Bronchial epithelial cell (primary cell): ENCODE data around the gene LRRC4B. TPM values are rescaled to one million over a fixed set of nuclear protein-coding genes. Genes with fewer than 3 reads are reported as not detected.

Experiments used
- DNase-seq: peaks from one replicate; pipeline ENCODE4 v3.0.0-alpha.2; 2010; ENCODE audit warnings: low read depth
- FAIRE-seq: peaks from 2 replicates; lab custom pipeline; 2011; peaks lifted over from hg19 to GRCh38; lab: Jason Lieb, UNC
- H3K27me3 ChIP-seq: 2 replicates; pipeline ENCODE4 v1.5.1; 2011; ENCODE audit warnings: low read length; ENCODE audit not compliant: control insufficient read depth, insufficient read depth
- H3K36me3 ChIP-seq: 2 replicates; pipeline ENCODE4 v1.5.1; 2011; ENCODE audit warnings: low read length; ENCODE audit not compliant: control insufficient read depth, insufficient read depth
- H3K4me3 ChIP-seq: 2 replicates; pipeline ENCODE4 v1.5.1; 2011; ENCODE audit warnings: mild to moderate bottlenecking, low read depth, low read length, control low read depth
- total RNA-seq: library from RNA; depleted of rRNA; stranded (reverse); fragments of >200 nt; gene quantifications from 2 replicates; pipeline ENCODE4 v1.2.1, GENCODE V29; 2014
- TF ChIP-seq, protein P1 (sequence below): IDR thresholded peaks from 2 replicates; pipeline ENCODE4 v1.5.1; 2011; ENCODE audit warnings: mild to moderate bottlenecking, moderate library complexity, low read length, control low read depth, inconsistent platforms; ENCODE audit not compliant: insufficient read depth, severe bottlenecking

Gene LRRC4B
- total RNA-seq, 1 donor from 2014 or later: not detected

DNA sequence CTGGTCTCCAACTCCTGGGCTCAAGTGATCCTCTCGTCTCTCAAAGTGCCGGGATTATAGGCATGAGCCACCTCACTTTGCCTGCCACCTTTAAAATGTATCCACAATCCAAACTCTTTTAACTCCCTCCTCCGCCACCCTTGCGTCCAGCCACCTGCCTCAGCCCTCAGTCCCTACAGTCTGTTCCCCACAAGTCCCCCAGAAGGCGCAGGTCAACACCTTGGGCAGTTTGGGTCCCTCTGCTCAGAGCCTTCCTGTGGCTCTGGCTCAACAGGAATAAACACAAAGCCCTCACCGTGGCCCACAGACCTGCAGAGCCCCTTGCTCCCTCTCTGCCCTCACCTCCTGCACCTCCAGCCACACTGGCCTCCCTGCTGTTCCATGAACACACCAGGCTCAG is 99.4 kb downstream of the LRRC4B start:
- no peak overlapping the region for H3K4me3 ChIP-seq
- TF ChIP-seq, protein P1, sequence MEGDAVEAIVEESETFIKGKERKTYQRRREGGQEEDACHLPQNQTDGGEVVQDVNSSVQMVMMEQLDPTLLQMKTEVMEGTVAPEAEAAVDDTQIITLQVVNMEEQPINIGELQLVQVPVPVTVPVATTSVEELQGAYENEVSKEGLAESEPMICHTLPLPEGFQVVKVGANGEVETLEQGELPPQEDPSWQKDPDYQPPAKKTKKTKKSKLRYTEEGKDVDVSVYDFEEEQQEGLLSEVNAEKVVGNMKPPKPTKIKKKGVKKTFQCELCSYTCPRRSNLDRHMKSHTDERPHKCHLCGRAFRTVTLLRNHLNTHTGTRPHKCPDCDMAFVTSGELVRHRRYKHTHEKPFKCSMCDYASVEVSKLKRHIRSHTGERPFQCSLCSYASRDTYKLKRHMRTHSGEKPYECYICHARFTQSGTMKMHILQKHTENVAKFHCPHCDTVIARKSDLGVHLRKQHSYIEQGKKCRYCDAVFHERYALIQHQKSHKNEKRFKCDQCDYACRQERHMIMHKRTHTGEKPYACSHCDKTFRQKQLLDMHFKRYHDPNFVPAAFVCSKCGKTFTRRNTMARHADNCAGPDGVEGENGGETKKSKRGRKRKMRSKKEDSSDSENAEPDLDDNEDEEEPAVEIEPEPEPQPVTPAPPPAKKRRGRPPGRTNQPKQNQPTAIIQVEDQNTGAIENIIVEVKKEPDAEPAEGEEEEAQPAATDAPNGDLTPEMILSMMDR: no peak
- no peak for FAIRE-seq
- no peaks in the 10 kb centered on the region for H3K36me3 ChIP-seq
- no peak for DNase-seq
- no peaks in the 10 kb centered on the region for H3K27me3 ChIP-seq

DNA sequence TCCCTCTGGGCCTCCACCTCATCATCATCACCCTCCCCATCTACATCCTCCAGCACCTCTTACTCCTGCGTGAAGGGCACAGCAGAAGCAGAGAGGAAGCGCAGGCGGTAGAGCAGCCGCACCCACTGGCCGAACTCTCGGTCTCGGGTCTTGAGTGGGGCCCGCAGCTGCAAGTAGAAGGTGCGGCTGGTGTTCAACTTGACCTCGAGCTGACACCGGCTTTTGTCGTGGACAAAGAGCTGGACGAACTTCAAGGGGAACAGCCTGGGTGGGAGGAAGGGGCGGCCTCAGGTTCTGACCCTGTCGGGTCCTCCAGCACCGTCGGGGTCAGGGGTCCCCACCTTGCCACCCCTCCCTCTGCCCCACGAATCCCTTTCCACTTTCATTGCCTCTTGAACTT is 100.7 kb downstream of the LRRC4B start:
- FAIRE-seq: no peak
- no peak overlapping the region for H3K4me3 ChIP-seq
- TF ChIP-seq, protein P1: no peak
- H3K36me3 ChIP-seq: no peaks in the 10 kb centered on the region
- DNase-seq: no peak
- H3K27me3 ChIP-seq: no peaks in the 10 kb centered on the region

Other genes starting within 250 kb of the LRRC4B start
- gene KCNC3, start 239.1 kb downstream of the LRRC4B start, total RNA-seq: 0.13 TPM in 1 of 2 replicates, not detected in the other
- 0.26 TPM in 2 replicates for gene NAPSA, start 202.8 kb downstream of the LRRC4B start, total RNA-seq
- 44.2 and 71.9 TPM in 2 replicates for gene NR1H2, start 192.0 kb downstream of the LRRC4B start, total RNA-seq
- gene POLD1, start 184.1 kb downstream of the LRRC4B start, total RNA-seq: 22.5 and 28.4 TPM in 2 replicates
- not detected in 2 replicates for gene SPIB, start 149.5 kb downstream of the LRRC4B start, total RNA-seq
- not detected in 2 replicates for gene MYBPC2, start 135.5 kb downstream of the LRRC4B start, total RNA-seq
- 24.7 and 37.1 TPM in 2 replicates for gene EMC10, start 91.9 kb downstream of the LRRC4B start, total RNA-seq
- 0.51 and 0.79 TPM in 2 replicates for gene GARIN5A, start 91.6 kb downstream of the LRRC4B start, total RNA-seq
- 10.5 and 29.3 TPM in 2 replicates for gene JOSD2, start 57.2 kb downstream of the LRRC4B start, total RNA-seq
- not detected in 2 replicates for gene ASPDH, start 54.5 kb downstream of the LRRC4B start, total RNA-seq
- gene SYT3, start 71.4 kb upstream of the LRRC4B start, total RNA-seq: not detected in 2 replicates
- not detected in 2 replicates for gene C19orf81, start 81.0 kb upstream of the LRRC4B start, total RNA-seq
- under 0.01 TPM in 1 of 2 replicates, not detected in the other for gene SHANK1, start 151.4 kb upstream of the LRRC4B start, total RNA-seq
- 0.26 TPM in 2 replicates for gene CLEC11A, start 154.9 kb upstream of the LRRC4B start, total RNA-seq
- gene GPR32, start 202.0 kb upstream of the LRRC4B start, total RNA-seq: not detected in 2 replicates
- gene ACP4, start 222.0 kb upstream of the LRRC4B start, total RNA-seq: not detected in 2 replicates